Retinal pigment epithelial cell (primary cell): ENCODE data around the gene KHDC3L.
"Not testable (repeated sequence)": the region's sequence is repeated elsewhere in the genome, so short reads cannot be mapped to it uniquely, and the experiment has no call there.

Source experiments
- DNase-seq: peaks from one replicate; pipeline ENCODE4 v3.0.0-alpha.2; 2010; ENCODE audit warnings: low read depth
- H3K4me3 ChIP-seq: 2 replicates; pipeline ENCODE4 v1.5.1; 2011; ENCODE audit warnings: mild to moderate bottlenecking, low read length, control low read depth, moderate library complexity
- TF ChIP-seq, protein P1 (sequence below): conservative IDR thresholded peaks from 2 replicates; pipeline ENCODE4 v1.5.1; 2011; ENCODE audit warnings: low read depth, low read length, control low read depth, inconsistent platforms

The KHDC3L gene

DNA sequence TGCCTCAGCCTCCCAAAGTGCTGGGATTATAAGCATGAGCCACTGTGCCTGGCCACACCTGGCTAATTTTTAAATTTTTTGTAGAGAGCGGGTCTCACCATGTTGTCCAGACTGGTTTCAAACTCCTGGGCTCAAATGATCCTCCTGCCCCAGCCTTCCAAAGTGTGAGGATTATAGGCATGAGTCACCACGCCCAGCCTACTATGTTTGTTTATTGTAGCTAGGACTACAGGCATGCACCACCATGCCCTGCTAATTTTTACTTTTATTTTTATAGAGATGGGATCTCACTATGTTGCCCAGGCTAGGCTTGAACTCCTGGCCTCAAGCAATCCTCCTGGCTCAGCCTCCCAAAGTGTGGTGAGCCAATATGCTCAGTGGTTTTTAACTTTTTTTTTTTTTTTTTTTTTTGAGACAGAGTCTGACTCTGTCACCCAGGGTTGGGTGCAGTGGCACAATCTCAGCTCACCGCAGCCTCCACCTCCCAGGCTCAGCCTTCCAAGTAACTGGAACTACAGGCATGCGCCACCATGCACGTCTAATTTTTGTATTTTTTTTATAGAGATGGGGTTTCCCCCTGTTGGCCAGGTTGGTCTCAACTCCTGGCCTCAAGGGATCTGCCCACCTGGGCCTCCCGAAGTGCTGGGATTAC, 20.1 kb downstream of the KHDC3L start:
- no peak overlapping the region for H3K4me3 ChIP-seq
- no peak for DNase-seq
- TF ChIP-seq, protein P1, sequence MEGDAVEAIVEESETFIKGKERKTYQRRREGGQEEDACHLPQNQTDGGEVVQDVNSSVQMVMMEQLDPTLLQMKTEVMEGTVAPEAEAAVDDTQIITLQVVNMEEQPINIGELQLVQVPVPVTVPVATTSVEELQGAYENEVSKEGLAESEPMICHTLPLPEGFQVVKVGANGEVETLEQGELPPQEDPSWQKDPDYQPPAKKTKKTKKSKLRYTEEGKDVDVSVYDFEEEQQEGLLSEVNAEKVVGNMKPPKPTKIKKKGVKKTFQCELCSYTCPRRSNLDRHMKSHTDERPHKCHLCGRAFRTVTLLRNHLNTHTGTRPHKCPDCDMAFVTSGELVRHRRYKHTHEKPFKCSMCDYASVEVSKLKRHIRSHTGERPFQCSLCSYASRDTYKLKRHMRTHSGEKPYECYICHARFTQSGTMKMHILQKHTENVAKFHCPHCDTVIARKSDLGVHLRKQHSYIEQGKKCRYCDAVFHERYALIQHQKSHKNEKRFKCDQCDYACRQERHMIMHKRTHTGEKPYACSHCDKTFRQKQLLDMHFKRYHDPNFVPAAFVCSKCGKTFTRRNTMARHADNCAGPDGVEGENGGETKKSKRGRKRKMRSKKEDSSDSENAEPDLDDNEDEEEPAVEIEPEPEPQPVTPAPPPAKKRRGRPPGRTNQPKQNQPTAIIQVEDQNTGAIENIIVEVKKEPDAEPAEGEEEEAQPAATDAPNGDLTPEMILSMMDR, result no peak

DNA sequence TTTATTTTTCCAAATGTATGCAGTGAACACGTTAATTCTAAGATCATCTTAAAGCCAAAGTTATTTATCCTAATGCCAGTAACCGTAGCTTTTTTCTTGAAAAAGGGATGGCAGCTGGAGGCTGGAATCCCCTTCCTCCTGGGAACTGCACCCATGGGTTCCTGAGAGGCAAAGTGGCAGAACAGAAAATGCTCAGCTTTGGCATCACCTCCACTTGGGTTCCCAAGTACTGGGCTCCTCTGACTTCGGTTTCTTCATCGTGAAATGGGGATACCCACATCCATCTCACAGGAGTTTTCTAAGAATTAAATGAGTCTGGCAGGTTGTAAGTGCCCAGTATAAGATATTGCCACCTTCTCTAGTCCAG, 26.0 kb downstream of the KHDC3L start:
- peak overlapping the region; percentile 67 for H3K4me3 ChIP-seq
- DNase-seq, result no peak
- TF ChIP-seq, protein P1, result no peak

DNA sequence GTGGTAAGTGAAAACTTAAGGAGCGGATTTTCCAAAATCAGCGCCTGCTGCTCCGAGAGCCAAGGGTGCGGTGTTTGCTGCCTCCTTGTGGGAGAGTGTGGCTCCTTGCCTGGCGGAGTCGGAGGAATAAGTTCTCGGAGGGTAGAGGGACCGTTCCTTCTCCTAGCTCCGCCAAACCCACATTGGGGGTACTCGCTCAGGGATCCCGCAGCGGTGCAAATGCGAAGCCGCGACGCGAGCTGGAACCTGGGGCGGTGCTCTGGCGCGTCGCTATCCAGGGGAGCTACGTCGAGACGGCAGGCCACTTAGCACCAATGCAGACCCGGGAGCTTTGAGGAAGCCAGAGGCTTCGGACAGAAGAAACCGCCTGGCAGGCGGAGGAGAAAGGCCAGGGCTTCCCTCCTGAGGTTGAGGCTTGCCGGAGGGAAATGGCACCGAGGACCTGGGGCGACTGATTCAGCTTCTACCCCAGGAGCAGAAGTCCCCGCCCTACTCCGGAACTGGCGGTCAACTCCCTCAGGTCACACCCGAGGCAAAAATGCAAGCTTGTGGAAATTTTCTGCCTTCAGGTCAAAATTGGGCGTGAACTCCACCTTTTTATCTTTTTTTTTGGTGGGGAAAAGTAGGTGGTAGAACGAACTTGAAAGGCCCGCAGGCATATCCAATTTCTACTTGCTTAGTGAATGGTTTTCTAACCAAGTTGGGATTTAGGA, 26.5 kb downstream of the KHDC3L start:
- DNase-seq, result no peak
- peak overlapping the region; percentile 67 for H3K4me3 ChIP-seq
- TF ChIP-seq, protein P1, result peak; percentile 89

DNA sequence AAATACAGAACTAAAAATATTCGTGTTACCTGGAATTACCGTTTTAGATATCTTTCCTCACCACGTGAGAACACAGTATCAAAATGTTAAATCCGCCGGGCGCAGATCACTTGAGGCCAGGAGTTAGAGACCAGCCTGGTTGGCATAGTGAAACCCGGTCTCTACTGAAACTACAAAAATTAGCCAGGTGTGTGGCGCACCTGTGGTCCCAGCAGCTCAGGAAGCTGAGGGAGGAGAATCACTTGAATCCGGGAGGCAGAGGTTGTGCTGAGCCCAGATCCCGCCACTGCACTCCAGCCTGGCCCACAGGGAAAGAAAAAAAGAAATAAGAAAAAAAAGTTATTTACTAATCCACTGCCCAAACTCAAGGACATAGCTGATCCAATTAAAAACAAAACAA, 27.4 kb downstream of the KHDC3L start:
- DNase-seq, result no peak
- TF ChIP-seq, protein P1, result no peak
- H3K4me3 ChIP-seq, result no peak overlapping the region

DNA sequence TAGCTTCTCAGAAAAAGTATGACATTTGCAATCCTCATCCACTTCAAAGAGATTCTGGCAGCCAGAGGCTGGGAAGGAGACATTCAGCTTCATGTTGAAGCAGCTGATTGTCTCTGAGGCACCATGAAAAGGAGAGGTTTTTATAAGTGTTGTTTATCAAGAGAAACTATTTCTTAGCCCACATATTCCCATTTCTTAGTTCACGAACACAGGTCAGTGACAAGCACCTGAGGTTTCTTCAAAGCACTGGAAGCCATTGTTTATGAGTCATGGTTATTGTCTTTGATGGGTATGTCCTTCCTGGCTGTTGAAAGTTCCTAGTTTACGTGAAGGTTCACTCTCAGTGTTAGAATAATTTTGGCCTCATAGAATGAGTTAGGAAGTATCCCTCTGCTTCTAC, 29.2 kb downstream of the KHDC3L start:
- no peak for DNase-seq
- TF ChIP-seq, protein P1, result no peak
- no peak overlapping the region for H3K4me3 ChIP-seq

DNA sequence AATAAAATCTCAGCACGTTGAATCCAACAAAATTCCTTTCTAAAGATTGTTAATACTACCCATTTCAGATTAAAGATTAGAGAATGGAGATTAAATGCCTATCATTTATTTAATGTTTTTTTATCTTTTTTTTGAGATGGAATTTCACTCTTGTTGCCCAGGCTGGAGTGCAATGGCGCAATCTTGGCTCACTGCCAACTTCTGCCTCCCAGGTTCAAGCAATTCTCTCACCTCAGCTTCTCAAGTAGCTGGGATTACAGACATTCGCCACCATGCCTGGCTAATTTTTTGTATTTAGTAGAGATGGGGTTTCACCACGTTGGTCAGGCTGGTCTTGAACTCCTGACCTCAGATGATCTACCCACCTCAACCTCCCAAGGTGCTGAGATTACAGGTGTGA, 29.7 kb downstream of the KHDC3L start:
- DNase-seq, H3K4me3 ChIP-seq: not testable (repeated sequence)

DNA sequence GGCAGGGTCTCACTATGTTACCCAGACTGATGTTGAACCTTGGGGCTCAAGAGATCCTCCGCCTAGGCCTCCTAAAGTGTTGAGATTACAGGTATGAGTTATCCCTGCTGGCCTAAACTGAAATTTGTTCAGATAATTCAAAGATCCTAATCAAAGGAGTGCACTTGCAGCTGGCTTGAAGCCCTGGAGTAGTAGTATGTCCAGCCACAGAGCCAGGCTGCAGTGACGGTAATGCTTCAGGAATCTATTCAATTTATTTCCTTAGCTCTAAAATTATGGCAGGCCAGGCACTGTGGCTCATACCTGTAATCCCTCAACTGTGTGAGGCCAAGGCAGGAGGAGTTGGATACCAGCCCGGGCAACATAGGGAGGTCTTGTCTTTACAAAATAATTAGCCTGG, 30.8 kb downstream of the KHDC3L start:
- DNase-seq, result no peak
- TF ChIP-seq, protein P1, result no peak

More for the DNA sequence above, 30.8 kb downstream of the KHDC3L start:
- H3K4me3 ChIP-seq, result no peak overlapping the region
